Dedifferentiated amniotic fluid mesenchymal stem cell (primary cell): ENCODE results near the gene ADK.

ENCODE experiments used
- DNase-seq: peaks from one replicate; pipeline ENCODE4 v3.0.0-alpha.2; 2016; ENCODE audit errors: extremely low spot score

ADK gene

DNA sequence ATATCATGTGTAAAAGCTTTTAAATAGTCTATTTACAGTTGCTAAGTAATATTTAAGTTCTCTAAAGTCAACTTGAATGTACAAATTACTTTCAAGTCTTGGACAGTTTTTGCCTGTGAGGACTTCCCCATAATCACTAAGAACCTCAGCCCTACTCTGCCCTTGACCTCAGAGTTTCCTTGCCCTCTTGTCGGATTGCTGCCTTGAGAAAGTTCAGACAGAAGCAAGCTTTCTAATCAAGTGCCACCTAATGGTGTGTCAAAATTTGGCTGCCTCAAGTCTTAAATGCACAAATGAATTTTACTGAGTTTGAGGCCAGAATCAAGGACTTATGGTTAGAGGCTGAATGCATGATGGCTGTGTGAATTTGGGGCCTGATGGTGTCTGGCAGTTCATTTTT, 587.0 kb downstream of the ADK start:
- no peak for DNase-seq

DNA sequence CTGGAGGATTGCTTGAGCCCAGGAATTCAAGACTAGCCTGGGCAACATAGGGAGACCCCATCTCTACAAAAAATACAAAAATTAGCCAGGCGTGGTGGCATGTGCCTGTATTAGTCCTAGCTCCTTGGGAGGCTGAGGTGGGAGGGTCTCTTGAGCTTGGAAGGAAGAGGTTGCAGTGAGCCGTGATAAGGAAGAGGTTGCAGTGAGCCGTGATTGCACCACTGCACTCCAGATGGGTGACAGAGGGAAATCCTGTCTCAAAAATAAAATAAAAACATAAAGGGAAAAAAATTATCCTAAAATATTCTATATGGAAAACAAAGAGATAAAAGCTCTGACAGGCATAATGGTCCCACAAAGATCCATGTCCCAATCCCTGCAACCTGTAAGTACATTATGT, 587.5 kb downstream of the ADK start:
- no peak for DNase-seq

DNA sequence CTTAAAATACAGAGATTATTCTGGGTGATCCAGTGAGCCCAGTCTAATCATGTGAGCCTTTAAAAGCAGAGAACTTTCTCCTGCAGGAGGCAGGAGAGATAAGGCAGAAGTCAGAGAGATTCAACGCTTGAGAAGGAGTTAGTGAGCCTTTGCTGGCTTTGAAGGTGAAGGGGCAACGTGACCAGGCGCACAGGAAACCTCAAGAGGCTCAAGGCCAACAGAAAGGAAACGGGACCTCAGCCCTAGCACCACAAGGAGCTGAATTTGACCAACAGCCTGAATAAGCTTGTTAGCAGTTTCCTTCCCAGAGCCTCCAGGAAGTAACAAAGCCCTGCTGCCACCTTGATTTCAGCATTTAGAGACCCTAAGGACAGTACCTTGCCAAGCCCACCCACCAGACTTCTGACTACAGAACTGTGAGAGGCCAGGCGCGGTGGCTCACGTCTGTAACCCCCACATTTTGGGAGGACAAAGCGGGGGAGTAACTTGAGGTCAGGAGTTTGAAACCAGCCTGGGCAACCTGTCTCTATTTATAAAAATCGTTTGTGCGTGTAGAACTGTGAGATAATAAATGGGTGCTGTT, 588.1 kb downstream of the ADK start:
- DNase-seq: no peak

DNA sequence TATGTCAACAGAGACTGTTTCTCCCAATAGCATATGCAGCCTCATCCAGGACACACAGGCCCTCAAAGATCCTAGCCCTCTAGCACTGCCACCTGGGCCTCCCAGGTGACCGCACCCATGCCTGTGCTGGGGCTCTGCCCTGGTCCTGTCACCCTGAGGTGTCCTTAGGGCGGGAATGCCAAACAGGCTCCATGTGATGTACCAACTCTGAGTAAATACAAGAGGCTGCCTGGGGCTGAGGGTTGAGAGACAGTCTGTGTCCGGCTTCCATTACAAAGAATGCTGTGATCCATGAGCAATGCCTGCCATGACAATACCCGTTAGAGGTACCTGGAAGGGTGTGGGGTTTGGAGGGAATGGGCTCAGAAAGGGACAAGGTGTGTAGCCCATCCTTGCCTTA, 592.4 kb downstream of the ADK start:
- DNase-seq: no peak

DNA sequence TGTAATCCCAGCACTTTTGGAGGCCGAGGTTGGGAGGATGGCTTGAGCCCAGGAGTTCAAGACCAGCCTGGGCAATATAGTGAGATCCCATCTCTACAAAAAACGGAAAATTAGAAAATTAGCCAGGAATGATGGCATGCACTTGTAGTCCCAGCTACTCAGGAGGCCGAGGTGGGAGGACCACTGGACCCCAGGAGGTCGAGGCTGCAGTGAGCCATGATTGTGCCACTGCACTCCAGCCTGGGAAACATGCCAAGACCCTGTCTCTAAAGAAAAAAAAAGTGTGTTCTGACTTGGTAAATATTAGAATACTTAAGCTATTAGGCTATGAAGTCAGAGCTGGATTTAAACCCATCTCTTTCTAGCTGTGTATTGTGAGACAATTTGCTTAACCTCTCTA, 594.4 kb downstream of the ADK start:
- DNase-seq: no peak

DNA sequence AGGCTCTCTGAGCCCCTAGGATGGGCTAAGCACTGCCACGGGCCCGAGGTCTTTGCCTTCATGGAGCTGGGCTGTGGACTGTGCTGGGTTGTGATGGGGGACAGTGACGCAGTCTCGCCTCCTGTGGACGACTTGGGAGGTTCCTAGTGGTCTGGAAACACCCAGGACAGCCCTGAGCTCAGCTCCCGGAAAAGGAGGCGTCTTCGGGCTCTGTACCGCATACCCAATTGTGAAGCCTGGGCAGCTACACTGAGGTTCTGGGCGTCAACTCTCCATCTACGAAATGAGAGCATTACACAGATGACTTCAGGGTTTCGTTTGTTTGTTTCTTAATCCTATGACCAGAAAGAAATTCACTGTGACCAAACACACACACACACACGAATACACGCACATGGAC, 595.8 kb downstream of the ADK start:
- no peak for DNase-seq

DNA sequence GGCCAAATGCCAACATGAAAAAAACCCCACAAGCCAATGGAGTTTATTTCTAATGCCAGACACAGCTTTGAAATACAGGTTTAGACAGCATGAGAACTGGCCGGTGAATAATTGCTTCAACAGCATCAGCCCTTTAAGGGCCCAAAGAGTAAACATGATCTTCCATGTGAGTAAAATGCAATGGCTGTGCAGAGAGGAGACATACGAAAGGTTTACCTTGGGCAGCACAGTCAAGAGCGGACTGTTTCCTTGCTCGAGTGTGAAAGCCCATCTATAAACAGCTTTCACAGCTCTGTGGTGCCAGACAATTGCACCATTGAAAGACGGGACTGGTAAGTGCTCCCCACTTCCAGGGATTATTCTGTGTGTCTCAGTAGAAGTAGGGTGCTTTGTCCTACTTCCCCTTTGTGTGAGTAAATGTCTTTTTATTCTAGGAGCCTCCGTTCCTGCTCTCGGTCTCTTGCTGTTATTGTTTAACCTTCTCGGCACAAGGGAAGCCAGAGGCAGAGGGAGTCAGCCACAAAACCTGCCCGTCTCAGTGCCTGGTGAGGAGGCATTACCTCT, 597.5 kb downstream of the ADK start:
- DNase-seq: no peak

DNA sequence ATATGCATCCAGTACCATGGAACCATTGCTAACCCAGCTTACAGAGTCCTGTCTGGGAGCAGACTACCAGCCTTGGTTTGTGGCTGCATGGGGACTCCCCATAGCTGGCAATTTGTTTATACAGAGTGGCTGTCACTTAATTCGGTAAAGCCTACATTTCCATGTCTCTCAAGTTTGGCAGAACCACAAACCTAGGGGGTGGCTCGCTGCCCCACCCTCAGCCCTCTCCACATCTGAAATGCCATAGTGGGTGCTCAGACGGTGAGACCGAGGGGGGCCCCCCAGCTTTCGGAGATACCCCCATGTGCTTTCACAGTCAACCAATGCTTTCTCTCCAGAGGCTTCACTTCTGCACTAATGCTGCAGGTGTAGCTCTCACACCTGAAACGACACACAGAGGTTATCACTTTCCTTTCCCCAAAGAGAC, 599.8 kb downstream of the ADK start:
- no peak for DNase-seq

DNA sequence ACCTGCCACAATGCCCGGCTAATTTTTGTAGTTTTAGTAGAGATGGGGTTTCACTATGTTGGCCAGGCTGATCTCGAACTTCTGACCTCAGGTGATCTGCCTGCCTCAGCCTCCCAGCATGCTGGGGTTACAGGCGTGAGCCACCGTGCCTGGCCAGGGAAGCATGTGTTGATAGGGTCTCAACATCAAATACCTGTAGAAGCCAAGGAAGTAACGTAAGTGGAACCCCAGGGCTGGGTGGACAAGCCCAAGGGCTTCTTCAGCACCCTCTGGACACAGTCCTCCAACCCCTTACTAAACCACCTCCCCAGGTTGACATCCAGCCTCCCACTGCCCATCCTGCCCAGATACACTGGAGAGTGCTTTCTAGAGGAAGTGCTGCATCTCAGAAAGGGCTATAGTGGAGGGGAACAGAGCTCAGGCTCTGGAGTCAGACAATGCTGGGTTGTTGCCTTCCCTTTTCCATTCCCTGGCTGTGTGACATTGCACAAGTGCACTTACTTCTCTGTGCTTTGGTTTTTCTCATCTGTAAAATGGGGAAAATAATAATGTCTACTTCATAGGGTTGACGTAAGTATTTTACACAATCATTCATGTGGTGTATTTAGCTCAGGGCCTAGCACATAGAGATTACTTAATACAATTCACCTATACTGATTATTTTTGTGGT, 601.5 kb downstream of the ADK start:
- DNase-seq: no peak

DNA sequence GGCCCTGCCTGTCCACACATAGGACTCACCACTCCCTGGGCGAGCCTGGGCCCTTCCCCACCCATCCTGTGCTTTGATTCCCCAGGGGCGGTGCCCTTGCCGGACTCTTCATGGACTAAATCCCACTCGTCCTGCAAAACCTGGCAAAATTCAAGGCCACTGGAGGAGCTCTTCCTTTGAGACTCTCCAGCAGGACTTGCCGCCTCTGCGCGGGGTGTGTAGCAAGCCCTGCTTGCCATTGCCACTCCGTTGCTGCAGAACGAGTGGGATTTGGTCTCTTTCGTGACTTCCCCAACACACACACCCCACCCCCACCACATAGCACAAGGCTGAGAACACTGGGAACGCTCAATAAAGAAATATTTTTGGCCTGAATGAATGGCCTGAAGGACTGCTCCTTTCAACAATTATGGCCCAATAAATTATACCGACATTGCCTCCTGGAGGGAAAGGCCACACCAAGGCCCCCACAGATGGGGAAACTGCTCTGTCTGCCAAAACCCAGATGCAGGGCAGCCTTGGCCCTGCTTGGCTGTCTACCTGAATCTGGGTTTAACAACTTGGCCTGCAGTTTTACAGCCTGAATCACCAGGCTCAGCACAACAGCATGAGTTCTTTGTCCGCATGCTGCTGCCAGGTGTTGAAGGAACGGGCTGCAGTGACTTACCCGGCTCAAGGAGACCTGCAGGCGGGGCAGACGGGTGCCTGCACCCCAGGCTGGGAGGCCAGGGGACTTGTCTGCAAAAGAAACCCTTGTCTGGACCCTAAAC, 602.6 kb downstream of the ADK start:
- no peak for DNase-seq

DNA sequence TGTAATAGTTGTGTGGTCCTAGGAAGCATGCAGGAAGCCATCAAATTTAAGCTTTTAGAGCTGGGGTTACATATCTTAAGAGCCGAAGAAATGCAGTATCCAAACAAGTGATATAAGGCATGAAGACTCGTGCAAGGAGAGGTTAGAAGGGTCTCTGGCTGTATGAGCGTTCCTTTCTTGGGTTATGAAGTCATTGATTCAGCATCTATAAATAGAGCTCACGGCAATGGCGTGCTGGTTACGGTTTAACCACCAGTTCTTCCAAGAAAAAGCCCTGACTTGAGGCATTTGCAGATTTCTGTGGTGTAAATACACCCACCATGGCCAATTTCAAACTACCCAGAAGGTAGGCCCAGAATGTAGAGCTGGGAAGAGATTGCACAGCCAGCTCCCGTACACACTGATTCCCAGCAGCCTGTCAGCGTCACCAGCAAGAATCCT, 603.4 kb downstream of the ADK start:
- no peak for DNase-seq

DNA sequence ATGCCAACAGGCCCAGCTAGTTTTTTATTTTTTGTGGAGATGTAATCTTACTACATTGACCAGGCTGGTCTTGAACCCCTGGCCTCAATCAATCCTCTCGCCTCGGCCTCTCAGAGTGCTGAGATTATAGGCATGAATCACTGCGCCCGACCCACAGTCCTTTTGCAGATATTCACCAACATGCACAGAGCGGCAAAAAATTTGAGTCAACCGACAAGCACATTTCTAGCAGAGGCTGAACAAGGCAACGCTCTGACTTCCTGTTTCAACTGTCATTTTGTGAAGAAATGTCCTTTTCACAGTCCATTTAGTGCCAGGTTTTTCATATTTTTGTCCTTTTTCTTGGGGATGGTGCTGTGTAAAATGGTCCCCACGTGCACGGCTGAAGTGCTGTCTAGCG, 604.3 kb downstream of the ADK start:
- no peak for DNase-seq
